Nephron (organoid): ENCODE measurements around the gene FKBP8.

Experiments used
- H3K27ac Mint-ChIP-seq, 3 experiments: 2 replicates each; pipeline ENCODE4 v1.8.0; 2020; ENCODE audit warnings: mixed read lengths in 3 of 3, mild to moderate bottlenecking in 2 of 3, moderate library complexity in 1 of 3
- H3K27me3 Mint-ChIP-seq: 2 replicates; pipeline ENCODE4 v1.8.0; 2021; ENCODE audit warnings: low read depth, mild to moderate bottlenecking, moderate library complexity, mixed read lengths
- H3K36me3 Mint-ChIP-seq: 2 replicates; pipeline ENCODE4 v1.8.0; 2020; ENCODE audit warnings: low read depth, mixed read lengths
- H3K4me1 Mint-ChIP-seq: 2 replicates; pipeline ENCODE4 v1.8.0; 2020; ENCODE audit warnings: mixed read lengths
- H3K4me3 Mint-ChIP-seq, 3 experiments: 2 replicates each; pipeline ENCODE4 v1.8.0; 2020; ENCODE audit warnings: mild to moderate bottlenecking in 3 of 3, mixed read lengths in 3 of 3, moderate library complexity in 2 of 3
- H3K9me3 Mint-ChIP-seq: 2 replicates; pipeline ENCODE4 v1.8.0; 2020; ENCODE audit warnings: mixed read lengths
- CTCF ChIP-seq, 3 experiments: fragments of 200-600 bp; sonication (generic); IDR thresholded peaks; one replicate each; pipeline ENCODE4 v1.5.0; 2021; ENCODE audit warnings: antibody characterized with exemption in 3 of 3; ENCODE audit not compliant: unreplicated experiment in 3 of 3

The FKBP8 gene

GRCh38 chr19:18514800-18515682, 28.3 kb downstream of the FKBP8 start:
- H3K27ac Mint-ChIP-seq = peak overlapping the region in 1 of 3 experiments; percentile 56
- no peaks in the 10 kb centered on the region for H3K27me3 Mint-ChIP-seq
- no peak overlapping the region for H3K4me3 Mint-ChIP-seq
- no peaks in the 10 kb centered on the region for H3K9me3 Mint-ChIP-seq
- peaks cover 22% of the 10 kb centered on the region for H3K4me1 Mint-ChIP-seq
- H3K36me3 Mint-ChIP-seq = no peaks in the 10 kb centered on the region
- TF ChIP-seq CTCF (IDR thresholded peaks at IDR 0.05; ENCODE audit: unreplicated experiment in 3 of 3) = no peak

- TF ChIP-seq CTCF (IDR thresholded peaks at IDR 0.05; ENCODE audit: unreplicated experiment in 3 of 3) = no peak
- H3K4me1 Mint-ChIP-seq = peaks cover 18% of the 10 kb centered on the region
- no peaks in the 10 kb centered on the region for H3K27me3 Mint-ChIP-seq
- H3K36me3 Mint-ChIP-seq = no peaks in the 10 kb centered on the region
- no peak overlapping the region for H3K27ac Mint-ChIP-seq
- no peaks in the 10 kb centered on the region for H3K9me3 Mint-ChIP-seq
- H3K4me3 Mint-ChIP-seq = no peak overlapping the region
These were observed 29.5 kb downstream of the FKBP8 start for GRCh38 chr19:18513868-18514267.

- peaks cover 37% of the 10 kb centered on the region for H3K4me1 Mint-ChIP-seq
These were observed 33.2 kb downstream of the FKBP8 start for GRCh38 chr19:18510216-18510615.

GRCh38 chr19:18508585-18508984, 34.8 kb downstream of the FKBP8 start:
- no peak for TF ChIP-seq CTCF (IDR thresholded peaks at IDR 0.05; ENCODE audit: unreplicated experiment in 3 of 3)
- H3K36me3 Mint-ChIP-seq = no peaks in the 10 kb centered on the region
- no peaks in the 10 kb centered on the region for H3K27me3 Mint-ChIP-seq
- H3K9me3 Mint-ChIP-seq = no peaks in the 10 kb centered on the region
- H3K4me1 Mint-ChIP-seq = peaks cover 38% of the 10 kb centered on the region
- H3K4me3 Mint-ChIP-seq = no peak overlapping the region
- H3K27ac Mint-ChIP-seq = no peak overlapping the region

More at GRCh38 chr19:18510216-18510615, 33.2 kb downstream of the FKBP8 start:
- H3K27me3 Mint-ChIP-seq = no peaks in the 10 kb centered on the region
- no peak overlapping the region for H3K4me3 Mint-ChIP-seq
- H3K9me3 Mint-ChIP-seq = no peaks in the 10 kb centered on the region
- no peak for TF ChIP-seq CTCF (IDR thresholded peaks at IDR 0.05; ENCODE audit: unreplicated experiment in 3 of 3)
- H3K27ac Mint-ChIP-seq = no peak overlapping the region
- no peaks in the 10 kb centered on the region for H3K36me3 Mint-ChIP-seq

GRCh38 chr19:18507727-18508440, 35.5 kb downstream of the FKBP8 start:
- Mint-ChIP-seq H3K36me3 (no peaks in the 10 kb centered on the region), H3K9me3 (no peaks in the 10 kb centered on the region), H3K27me3 (no peaks in the 10 kb centered on the region), H3K27ac (peak overlapping the region; percentile 39 to 62 (median 47)), H3K4me3 (no peak overlapping the region), H3K4me1 (peaks cover 36% of the 10 kb centered on the region)
- no peak for TF ChIP-seq CTCF (IDR thresholded peaks at IDR 0.05; ENCODE audit: unreplicated experiment in 3 of 3)
